ENCODE measurements around the gene NDUFA12.
"Not testable (repeated sequence)": the region's sequence is repeated elsewhere in the genome, so short reads cannot be mapped to it uniquely, and the experiment has no call there.

The NDUFA12 gene

GRCh38 chr12:95003213-95003920 lies at the start of gene NDUFA12:
Gene NDUFA12, minus strand, starts transcription at chr12:95003697. Its CDS starts 17 bp downstream, at chr12:95003680.
- DNase-seq, result peak; percentile 94

GRCh38 chr12:95051241-95051640 lies 47.7 kb upstream of the NDUFA12 start:
- no peak for DNase-seq

- DNase-seq, result no peak
Measured at GRCh38 chr12:95037906-95038305, 34.4 kb upstream of the NDUFA12 start.

- no peak for DNase-seq
Measured at GRCh38 chr12:95034750-95035149, 31.3 kb upstream of the NDUFA12 start.

- DNase-seq, result no peak
Measured at GRCh38 chr12:95022477-95022876, 19.0 kb upstream of the NDUFA12 start.

GRCh38 chr12:95017482-95017881 lies 14.0 kb upstream of the NDUFA12 start:
- DNase-seq, result no peak

- DNase-seq, result no peak
Measured at GRCh38 chr12:95016120-95016519, 12.6 kb upstream of the NDUFA12 start.

GRCh38 chr12:95014554-95014953 lies 11.1 kb upstream of the NDUFA12 start:
- no peak for DNase-seq

- DNase-seq, result no peak
Measured at GRCh38 chr12:95006206-95006605, 2.7 kb upstream of the NDUFA12 start.

- no peak for DNase-seq
Measured at GRCh38 chr12:95004610-95005009, 1.1 kb upstream of the NDUFA12 start.

GRCh38 chr12:95003921-95004272 lies 400 bp upstream of the NDUFA12 start:
- no peak for DNase-seq

- no peak for DNase-seq
Measured at GRCh38 chr12:95002754-95003153, 743 bp downstream of the NDUFA12 start.

- no peak for DNase-seq
Measured at GRCh38 chr12:94998326-94998725, 5.2 kb downstream of the NDUFA12 start.

GRCh38 chr12:94997726-94998125 lies 5.8 kb downstream of the NDUFA12 start:
- DNase-seq, result no peak

GRCh38 chr12:94997061-94997460 lies 6.4 kb downstream of the NDUFA12 start:
- DNase-seq, result no peak

GRCh38 chr12:94994312-94994711 lies 9.2 kb downstream of the NDUFA12 start:
- no peak for DNase-seq

GRCh38 chr12:94993855-94994254 lies 9.6 kb downstream of the NDUFA12 start:
- DNase-seq, result not testable (repeated sequence)

- DNase-seq, result no peak
Measured at GRCh38 chr12:94990222-94990621, 13.3 kb downstream of the NDUFA12 start.

GRCh38 chr12:94988471-94988870 lies 15.0 kb downstream of the NDUFA12 start:
- DNase-seq, result no peak

GRCh38 chr12:94987801-94988200 lies 15.7 kb downstream of the NDUFA12 start:
- no peak for DNase-seq

- no peak for DNase-seq
Measured at GRCh38 chr12:94987076-94987669, 16.3 kb downstream of the NDUFA12 start.

- DNase-seq, result not testable (repeated sequence)
Measured at GRCh38 chr12:94985099-94985498, 18.4 kb downstream of the NDUFA12 start.

GRCh38 chr12:94983321-94983720 lies 20.2 kb downstream of the NDUFA12 start:
- DNase-seq, result no peak

GRCh38 chr12:94982456-94982855 lies 21.0 kb downstream of the NDUFA12 start:
- DNase-seq, result no peak

GRCh38 chr12:94980577-94980976 lies 22.9 kb downstream of the NDUFA12 start:
- no peak for DNase-seq
